Measurements from ENCODE around the gene GALNT15. TPM values are rescaled to one million over a fixed set of nuclear protein-coding genes. Genes with fewer than 3 reads are reported as not detected.

The GALNT15 gene
- total and polyA plus RNA-seq, 2 donors (not counting 3 experiments of a cell fraction or from before 2014, with no cell fraction given), result 0.87 to 5.4 TPM

DNA sequence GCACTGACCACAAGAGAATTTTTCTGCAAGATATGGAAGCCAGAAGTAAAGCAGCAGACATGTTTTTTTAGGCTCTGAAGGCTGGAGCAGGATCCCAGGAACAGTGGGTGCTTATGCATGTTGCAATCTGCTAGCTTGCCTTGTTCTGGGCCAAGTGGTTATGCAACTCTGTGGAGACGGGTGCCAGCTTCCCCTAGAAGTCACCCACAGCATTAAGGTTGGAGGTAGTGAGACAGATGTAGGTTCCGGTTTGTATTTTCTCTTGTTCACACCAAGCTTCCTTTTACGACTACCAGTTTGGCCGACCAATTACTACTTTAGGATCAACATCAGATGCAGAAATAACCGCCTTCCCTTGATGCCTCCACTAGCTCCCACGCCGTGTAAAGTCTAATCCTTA, 79.1 kb downstream of the GALNT15 start:
- TF ChIP-seq, protein P1, sequence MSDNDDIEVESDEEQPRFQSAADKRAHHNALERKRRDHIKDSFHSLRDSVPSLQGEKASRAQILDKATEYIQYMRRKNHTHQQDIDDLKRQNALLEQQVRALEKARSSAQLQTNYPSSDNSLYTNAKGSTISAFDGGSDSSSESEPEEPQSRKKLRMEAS (IDR thresholded peaks at IDR 0.05; ENCODE audit: insufficient read depth, insufficient read length), result no peak
- no peak for TF ChIP-seq FOS (IDR thresholded peaks at IDR 0.05; ENCODE audit: borderline replicate concordance, insufficient read depth, low read length)
- no peak for TF ChIP-seq POLR2AphosphoS5 (IDR thresholded peaks at IDR 0.05; ENCODE audit: insufficient read depth, low read depth, low read length)
- no peak for TF ChIP-seq MYC (IDR thresholded peaks at IDR 0.05; ENCODE audit: low read depth, low read length)
- TF ChIP-seq POLR2A (IDR thresholded peaks at IDR 0.05; ENCODE audit: low read depth, low read length), result no peak
- TF ChIP-seq, protein P2, sequence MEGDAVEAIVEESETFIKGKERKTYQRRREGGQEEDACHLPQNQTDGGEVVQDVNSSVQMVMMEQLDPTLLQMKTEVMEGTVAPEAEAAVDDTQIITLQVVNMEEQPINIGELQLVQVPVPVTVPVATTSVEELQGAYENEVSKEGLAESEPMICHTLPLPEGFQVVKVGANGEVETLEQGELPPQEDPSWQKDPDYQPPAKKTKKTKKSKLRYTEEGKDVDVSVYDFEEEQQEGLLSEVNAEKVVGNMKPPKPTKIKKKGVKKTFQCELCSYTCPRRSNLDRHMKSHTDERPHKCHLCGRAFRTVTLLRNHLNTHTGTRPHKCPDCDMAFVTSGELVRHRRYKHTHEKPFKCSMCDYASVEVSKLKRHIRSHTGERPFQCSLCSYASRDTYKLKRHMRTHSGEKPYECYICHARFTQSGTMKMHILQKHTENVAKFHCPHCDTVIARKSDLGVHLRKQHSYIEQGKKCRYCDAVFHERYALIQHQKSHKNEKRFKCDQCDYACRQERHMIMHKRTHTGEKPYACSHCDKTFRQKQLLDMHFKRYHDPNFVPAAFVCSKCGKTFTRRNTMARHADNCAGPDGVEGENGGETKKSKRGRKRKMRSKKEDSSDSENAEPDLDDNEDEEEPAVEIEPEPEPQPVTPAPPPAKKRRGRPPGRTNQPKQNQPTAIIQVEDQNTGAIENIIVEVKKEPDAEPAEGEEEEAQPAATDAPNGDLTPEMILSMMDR (IDR thresholded peaks at IDR 0.05; ENCODE audit: extremely low read depth in 1 of 2, insufficient read depth in 1 of 2, low read depth in 1 of 2, low read length in 2 of 2), result no peak
- no peak for TF ChIP-seq JUN (IDR thresholded peaks at IDR 0.05; ENCODE audit: borderline replicate concordance, insufficient read depth, insufficient read length, low read depth)
- TF ChIP-seq GATA2 (IDR thresholded peaks at IDR 0.05; ENCODE audit: insufficient read depth, insufficient read length, low read depth, low read length), result no peak
- TF ChIP-seq EZH2 (IDR thresholded peaks at IDR 0.05; ENCODE audit: borderline replicate concordance, low read depth, low read length, severe bottlenecking), result no peak
- Histone ChIP-seq H3K9me1 (replicated peaks; ENCODE audit: control insufficient read depth, extremely low read depth, insufficient read depth, low read length) (no peaks in the 10 kb centered on the region), H3K4me3 (replicated peaks in 1 of 3; ENCODE audit: insufficient read depth in 1 of 3, low read depth in 1 of 3, low read length in 3 of 3) (no peak overlapping the region), H3K79me2 (ENCODE audit: control insufficient read depth, insufficient read depth, low read length) (no peaks in the 10 kb centered on the region), H3K9ac (replicated peaks; ENCODE audit: extremely low read depth, insufficient read depth, low read length) (no peak overlapping the region), H3K4me1 (ENCODE audit: control insufficient read depth, extremely low read depth, insufficient read depth, low read length) (no peaks in the 10 kb centered on the region), H3K27ac (ENCODE audit: insufficient read depth, low read depth, low read length) (no peak overlapping the region), H3K9me3 (replicated peaks; ENCODE audit: control insufficient read depth, insufficient read depth, low read length) (no peaks in the 10 kb centered on the region), H2AFZ (ENCODE audit: low read depth, low read length) (no peak overlapping the region), H3K36me3 (ENCODE audit: control insufficient read depth in 2 of 2, extremely low read depth in 1 of 2, insufficient read depth in 2 of 2, low read length in 2 of 2) (no peaks in the 10 kb centered on the region), H4K20me1 (replicated peaks; ENCODE audit: control insufficient read depth, extremely low read depth, insufficient read depth, low read length) (no peaks in the 10 kb centered on the region), H3K27me3 (ENCODE audit: control insufficient read depth in 2 of 2, insufficient read depth in 2 of 2, low read length in 2 of 2) (no peaks in the 10 kb centered on the region), H3K4me2 (ENCODE audit: insufficient read depth, low read length) (no peak overlapping the region)
- CTCF ChIA-PET, result interaction anchor here (1.4 kb wide), 1 partner anchor 204 kb away, joined by 3 read pairs; no protein-coding TSS in a partner anchor
- POLR2A ChIA-PET, result no interaction called here
- DNase-seq (ENCODE audit: low read depth, low spot score) (no peak), FAIRE-seq (no peak)
- intact Hi-C loops (cut with micrococcal nuclease), result no loop called here
- dilution Hi-C loops (cut with MboI; ENCODE audit: extremely low pct_ligation_motif_present, low sequenced_read_pairs), result no loop called here
- no TSS peak for BruUV-seq (replicated peaks)
